BE2C (cell line): ENCODE data around the gene EVI2B.

Experiments
- DNase-seq: peaks from one replicate; pipeline ENCODE4 v3.0.0-alpha.2; 2020
- H3K27me3 ChIP-seq: fragments of 250-450 bp; sonication (Bioruptor Pico); 2 replicates; pipeline ENCODE4 v1.5.1; 2020; ENCODE audit warnings: mild to moderate bottlenecking
- H3K36me3 ChIP-seq: fragments of 250-450 bp; sonication (Bioruptor Pico); 2 replicates; pipeline ENCODE4 v1.5.1; 2020; ENCODE audit warnings: mild to moderate bottlenecking
- H3K4me1 ChIP-seq: fragments of 250-450 bp; sonication (Bioruptor Pico); 2 replicates; pipeline ENCODE4 v1.5.1; 2020
- H3K4me3 ChIP-seq: 2 replicates; pipeline ENCODE4 v1.5.1; 2011; ENCODE audit warnings: low read depth, low read length
- H3K9me3 ChIP-seq: fragments of 250-450 bp; sonication (Bioruptor Pico); 2 replicates; pipeline ENCODE4 v1.5.1; 2020
- CTCF ChIP-seq: IDR thresholded peaks from 2 replicates; pipeline ENCODE4 v1.5.1; 2012; ENCODE audit warnings: mild to moderate bottlenecking, low read depth, low read length

Gene EVI2B

GRCh38 chr17:31254654-31255053 lies 59.2 kb downstream of the EVI2B start:
- DNase-seq: no peak
- Histone ChIP-seq H3K9me3 (no peaks in the 10 kb centered on the region), H3K36me3 (no peaks in the 10 kb centered on the region), H3K4me3 (no peak overlapping the region), H3K4me1 (no peaks in the 10 kb centered on the region; the same call in 1 of the 2 replicates), H3K27me3 (no peaks in the 10 kb centered on the region)
- TF ChIP-seq CTCF: no peak
